IPS-20b (cell line): ENCODE results near the gene LGR5.
A peak's percentile ranks its signal among the peaks of the same experiment; 100 is the strongest.

Experiments
- H3K27ac ChIP-seq: one replicate; pipeline ENCODE4 v1.5.1; 2013; ENCODE audit warnings: low read length
- H3K27me3 ChIP-seq: 2 replicates; pipeline ENCODE4 v1.6.1; 2013; ENCODE audit warnings: mild to moderate bottlenecking, low read length, inconsistent platforms; ENCODE audit not compliant: insufficient read depth
- H3K36me3 ChIP-seq: 2 replicates; pipeline ENCODE4 v1.6.1; 2013; ENCODE audit warnings: low read depth, mild to moderate bottlenecking, inconsistent platforms, low read length, moderate library complexity; ENCODE audit not compliant: insufficient read depth
- H3K4me1 ChIP-seq: 2 replicates; pipeline ENCODE4 v1.6.1; 2013; ENCODE audit warnings: mild to moderate bottlenecking, control low read depth, inconsistent platforms, low read length, moderate library complexity; ENCODE audit not compliant: insufficient read depth
- H3K4me3 ChIP-seq: 2 replicates; pipeline ENCODE4 v1.5.1; 2013; ENCODE audit warnings: mild to moderate bottlenecking, low read length, inconsistent platforms
- H3K9ac ChIP-seq: 2 replicates; pipeline ENCODE4 v1.6.1; 2013; ENCODE audit warnings: low read depth, mild to moderate bottlenecking, inconsistent platforms, low read length, moderate library complexity
- H3K9me3 ChIP-seq: 2 replicates; pipeline ENCODE4 v1.6.1; 2013; ENCODE audit warnings: mild to moderate bottlenecking, low read depth, low read length, inconsistent platforms; ENCODE audit not compliant: insufficient read depth

The LGR5 gene

GRCh38 chr12:71415336-71416231, 24.0 kb upstream of the LGR5 start:
- H3K9me3 ChIP-seq = peaks cover 5% of the 10 kb centered on the region; the same call in 1 of the 2 replicates
- no peaks in the 10 kb centered on the region for H3K27me3 ChIP-seq
- H3K4me1 ChIP-seq = no peaks in the 10 kb centered on the region
- H3K27ac ChIP-seq = no peak overlapping the region
- H3K4me3 ChIP-seq = no peak overlapping the region
- no peak overlapping the region for H3K9ac ChIP-seq
- no peaks in the 10 kb centered on the region for H3K36me3 ChIP-seq

GRCh38 chr12:71417181-71417580, 22.4 kb upstream of the LGR5 start:
- H3K27me3 ChIP-seq = no peaks in the 10 kb centered on the region
- no peaks in the 10 kb centered on the region for H3K4me1 ChIP-seq
- H3K4me3 ChIP-seq = no peak overlapping the region

GRCh38 chr12:71420775-71421406, 18.7 kb upstream of the LGR5 start:
- Histone ChIP-seq H3K9ac (no peak overlapping the region), H3K27me3 (no peaks in the 10 kb centered on the region), H3K27ac (no peak overlapping the region), H3K9me3 (no peaks in the 10 kb centered on the region), H3K4me3 (no peak overlapping the region), H3K36me3 (no peaks in the 10 kb centered on the region), H3K4me1 (no peaks in the 10 kb centered on the region)

More at GRCh38 chr12:71417181-71417580, 22.4 kb upstream of the LGR5 start:
- Histone ChIP-seq H3K9me3 (no peaks in the 10 kb centered on the region; the same call in 1 of the 2 replicates), H3K27ac (no peak overlapping the region), H3K9ac (no peak overlapping the region), H3K36me3 (no peaks in the 10 kb centered on the region)

- no peak overlapping the region for H3K9ac ChIP-seq
- H3K4me3 ChIP-seq = no peak overlapping the region
- no peaks in the 10 kb centered on the region for H3K4me1 ChIP-seq
- no peak overlapping the region for H3K27ac ChIP-seq
- H3K27me3 ChIP-seq = no peaks in the 10 kb centered on the region
- no peaks in the 10 kb centered on the region for H3K9me3 ChIP-seq
- no peaks in the 10 kb centered on the region for H3K36me3 ChIP-seq
Observed at GRCh38 chr12:71425568-71426299, 13.9 kb upstream of the LGR5 start.

- Histone ChIP-seq H3K27me3 (no peaks in the 10 kb centered on the region), H3K9me3 (no peaks in the 10 kb centered on the region), H3K9ac (no peak overlapping the region), H3K27ac (no peak overlapping the region), H3K36me3 (no peaks in the 10 kb centered on the region), H3K4me1 (no peaks in the 10 kb centered on the region), H3K4me3 (no peak overlapping the region)
Observed at GRCh38 chr12:71426300-71427047, 13.1 kb upstream of the LGR5 start.

- H3K9ac ChIP-seq = no peak overlapping the region
- no peaks in the 10 kb centered on the region for H3K27me3 ChIP-seq
- H3K9me3 ChIP-seq = peaks cover 6% of the 10 kb centered on the region; the same call in 1 of the 2 replicates
- H3K4me3 ChIP-seq = no peak overlapping the region
- no peak overlapping the region for H3K27ac ChIP-seq
- no peaks in the 10 kb centered on the region for H3K4me1 ChIP-seq
- H3K36me3 ChIP-seq = no peaks in the 10 kb centered on the region
Observed at GRCh38 chr12:71430756-71431155, 8.8 kb upstream of the LGR5 start.

- Histone ChIP-seq H3K9me3 (peaks cover 16% of the 10 kb centered on the region), H3K4me3 (no peak overlapping the region), H3K27me3 (peaks cover 3% of the 10 kb centered on the region; the same call in 1 of the 2 replicates), H3K4me1 (no peaks in the 10 kb centered on the region), H3K36me3 (no peaks in the 10 kb centered on the region), H3K27ac (no peak overlapping the region), H3K9ac (no peak overlapping the region)
Observed at GRCh38 chr12:71431991-71432390, 7.6 kb upstream of the LGR5 start.

GRCh38 chr12:71432936-71433335, 6.7 kb upstream of the LGR5 start:
- Histone ChIP-seq H3K36me3 (no peaks in the 10 kb centered on the region), H3K4me3 (no peak overlapping the region), H3K27me3 (peaks cover 13% of the 10 kb centered on the region), H3K9me3 (peaks cover 16% of the 10 kb centered on the region), H3K4me1 (no peaks in the 10 kb centered on the region), H3K9ac (no peak overlapping the region), H3K27ac (no peak overlapping the region)

- peaks cover 16% of the 10 kb centered on the region for H3K9me3 ChIP-seq
- no peak overlapping the region for H3K27ac ChIP-seq
- H3K27me3 ChIP-seq = peaks cover 50% of the 10 kb centered on the region
- no peaks in the 10 kb centered on the region; the same call in 1 of the 2 replicates for H3K4me1 ChIP-seq
- no peak overlapping the region for H3K4me3 ChIP-seq
- no peaks in the 10 kb centered on the region for H3K36me3 ChIP-seq
- no peak overlapping the region for H3K9ac ChIP-seq
Observed at GRCh38 chr12:71436696-71437095, 2.9 kb upstream of the LGR5 start.

GRCh38 chr12:71438670-71439361, 782 bp upstream of the LGR5 start:
- Histone ChIP-seq H3K4me3 (peak overlapping the region; percentile 80), H3K9ac (peak overlapping the region; percentile 27; the same call in 1 of the 2 replicates), H3K4me1 (no peaks in the 10 kb centered on the region; the same call in 1 of the 2 replicates), H3K27ac (no peak overlapping the region), H3K9me3 (peaks cover 16% of the 10 kb centered on the region), H3K27me3 (peaks cover 72% of the 10 kb centered on the region), H3K36me3 (no peaks in the 10 kb centered on the region)

GRCh38 chr12:71439362-71439612, 311 bp upstream of the LGR5 start:
- H3K4me3 ChIP-seq = peak overlapping the region; percentile 80
- peak overlapping the region; percentile 27; the same call in 1 of the 2 replicates for H3K9ac ChIP-seq
- H3K27ac ChIP-seq = no peak overlapping the region
- H3K4me1 ChIP-seq = no peaks in the 10 kb centered on the region; the same call in 1 of the 2 replicates
- H3K9me3 ChIP-seq = peaks cover 16% of the 10 kb centered on the region
- peaks cover 74% of the 10 kb centered on the region for H3K27me3 ChIP-seq
- no peaks in the 10 kb centered on the region for H3K36me3 ChIP-seq
